ENCODE data around the gene CIITA. TPM values are rescaled to one million over a fixed set of nuclear protein-coding genes. Genes with fewer than 3 reads are reported as not detected.
A peak's percentile ranks its signal among the peaks of the same experiment; 100 is the strongest.

Gene CIITA
- total RNA-seq, 1 experiment from 2014 or later = not detected

- Histone ChIP-seq H3K27ac (ENCODE audit: insufficient read length, low read depth, low read length) (no peak overlapping the region), H3K9me3 (ENCODE audit: control insufficient read depth, low read depth, low read length) (no peaks in the 10 kb centered on the region), H2BK20ac (ENCODE audit: low read depth, low read length, poor library complexity, severe bottlenecking) (no peak overlapping the region), H4K91ac (ENCODE audit: insufficient read length, low read depth, low read length) (no peak overlapping the region), H3K79me1 (ENCODE audit: insufficient read depth, low read depth, low read length, poor library complexity, severe bottlenecking) (no peaks in the 10 kb centered on the region), H3K4me1 (ENCODE audit: insufficient read depth, low read length) (no peaks in the 10 kb centered on the region), H2BK12ac (ENCODE audit: insufficient read length, low read depth, low read length) (no peak overlapping the region), H3K79me2 (ENCODE audit: insufficient read depth, low read length) (no peaks in the 10 kb centered on the region), H3K18ac (ENCODE audit: insufficient read length, low read depth, low read length) (no peak overlapping the region), H4K20me1 (ENCODE audit: control insufficient read depth, insufficient read depth, insufficient read length) (no peaks in the 10 kb centered on the region), H2AK5ac (ENCODE audit: insufficient read length, low read length) (no peak overlapping the region), H3K27me3 (ENCODE audit: insufficient read depth, low read length) (no peaks in the 10 kb centered on the region), H3K4me2 (ENCODE audit: insufficient read depth, insufficient read length, low read length) (no peak overlapping the region), H3T11ph (ENCODE audit: low read length) (no peak overlapping the region), H4K5ac (ENCODE audit: insufficient read length, low read depth, low read length) (no peak overlapping the region), H3K9ac (ENCODE audit: extremely low read depth, insufficient read length, low read length) (no peak overlapping the region), H3K14ac (ENCODE audit: insufficient read depth, low read length) (no peak overlapping the region), H2BK5ac (ENCODE audit: insufficient read length, low read length) (no peak overlapping the region), H3K23me2 (ENCODE audit: insufficient read length, low read depth, low read length, poor library complexity, severe bottlenecking) (no peaks in the 10 kb centered on the region), H3K23ac (ENCODE audit: insufficient read length, low read depth, low read length) (no peak overlapping the region), H3K56ac (ENCODE audit: insufficient read length, low read depth, low read length) (no peak overlapping the region), H4K8ac (replicated peaks; ENCODE audit: insufficient read length, low read depth, low read length) (no peak overlapping the region), H3K4ac (ENCODE audit: low read depth, low read length) (no peak overlapping the region), H2BK120ac (ENCODE audit: low read depth, low read length, poor library complexity, severe bottlenecking) (no peak overlapping the region), H2AFZ (ENCODE audit: low read length) (no peak overlapping the region), H2BK15ac (ENCODE audit: low read depth, low read length) (no peak overlapping the region)
- Mint-ChIP-seq H3K4me1 (peaks cover 7 to 10% of the 10 kb centered on the region in 2 experiments), H3K4me3 (no peak overlapping the region), H3K36me3 (ENCODE audit: insufficient read depth in 1 of 3, low read depth in 3 of 3) (peaks cover 0 to 14% (median 12%) of the 10 kb centered on the region in 3 experiments; a peak in 4 of 7 replicates), H3K27ac (peak overlapping the region in 1 of 3 experiments; percentile 69; a peak in 2 of 7 replicates), H3K9me3 (no peaks in the 10 kb centered on the region), H3K27me3 (ENCODE audit: low read depth) (no peaks in the 10 kb centered on the region; the same call in 1 of the 2 replicates)
- no CpG with 5 or more reads among the region's 5 CpGs for WGBS (ENCODE audit: extremely low coverage, insufficient read length, low lambda C conversion rate)
- TF ChIP-seq CTCF (conservative IDR thresholded peaks at IDR 0.05) = no peak
- no peak for DNase-seq
Measured at GRCh38 chr16:10967986-10968385, 91.0 kb downstream of the CIITA start.
